ENCODE measurements around the gene ZNRF2.

Gene ZNRF2

GRCh38 chr7:30335763-30336487, 51.5 kb downstream of the ZNRF2 start:
- H3K36me3 ChIP-seq (ENCODE audit: control insufficient read depth, insufficient read depth, low read length) = no peaks in the 10 kb centered on the region
- H3K4me3 ChIP-seq (ENCODE audit: extremely low read depth, insufficient read depth, low read length, poor library complexity, severe bottlenecking) = no peak overlapping the region
- H3K4me1 ChIP-seq (ENCODE audit: control insufficient read depth, insufficient read depth, low read length, poor library complexity, severe bottlenecking) = no peaks in the 10 kb centered on the region
- no peak overlapping the region for H3K27ac ChIP-seq (ENCODE audit: low read depth, low read length, severe bottlenecking)
- 71 to 75% methylated on average over 3 of the region's 4 CpGs for WGBS, 2 experiments (ENCODE audit: insufficient coverage in 2 of 2)
- H3K9me3 ChIP-seq (ENCODE audit: control insufficient read depth, low read length) = no peaks in the 10 kb centered on the region

- 100% methylated on average over 1 of the region's 1 CpG for WGBS, 2 experiments (ENCODE audit: insufficient coverage in 2 of 2)
- H3K4me3 ChIP-seq (ENCODE audit: extremely low read depth, insufficient read depth, low read length, poor library complexity, severe bottlenecking) = no peak overlapping the region
- H3K27ac ChIP-seq (ENCODE audit: low read depth, low read length, severe bottlenecking) = no peak overlapping the region
- H3K36me3 ChIP-seq (ENCODE audit: control insufficient read depth, insufficient read depth, low read length) = no peaks in the 10 kb centered on the region
- H3K4me1 ChIP-seq (ENCODE audit: control insufficient read depth, insufficient read depth, low read length, poor library complexity, severe bottlenecking) = peaks cover 12% of the 10 kb centered on the region
- H3K9me3 ChIP-seq (ENCODE audit: control insufficient read depth, low read length) = peaks cover 5% of the 10 kb centered on the region
Observed at GRCh38 chr7:30344513-30344912, 60.1 kb downstream of the ZNRF2 start.

GRCh38 chr7:30347226-30348082, 63.1 kb downstream of the ZNRF2 start:
- H3K27ac ChIP-seq (ENCODE audit: low read depth, low read length, severe bottlenecking) = no peak overlapping the region
- H3K9me3 ChIP-seq (ENCODE audit: control insufficient read depth, low read length) = no peaks in the 10 kb centered on the region
- H3K4me3 ChIP-seq (ENCODE audit: extremely low read depth, insufficient read depth, low read length, poor library complexity, severe bottlenecking) = no peak overlapping the region
- H3K4me1 ChIP-seq (ENCODE audit: control insufficient read depth, insufficient read depth, low read length, poor library complexity, severe bottlenecking) = peaks cover 12% of the 10 kb centered on the region
- H3K36me3 ChIP-seq (ENCODE audit: control insufficient read depth, insufficient read depth, low read length) = no peaks in the 10 kb centered on the region
- whole genome bisulfite sequencing, 2 experiments (ENCODE audit: insufficient coverage in 2 of 2) = 57% methylated on average over 2 of the region's 2 CpGs; no CpG with 5 or more reads in 1 of the 2 experiments

GRCh38 chr7:30348083-30348560, 63.7 kb downstream of the ZNRF2 start:
- H3K4me3 ChIP-seq (ENCODE audit: extremely low read depth, insufficient read depth, low read length, poor library complexity, severe bottlenecking) = no peak overlapping the region

GRCh38 chr7:30349170-30349569, 64.8 kb downstream of the ZNRF2 start:
- WGBS, 2 experiments (ENCODE audit: insufficient coverage in 2 of 2) = no CpG with 5 or more reads among the region's 3 CpGs
- H3K36me3 ChIP-seq (ENCODE audit: control insufficient read depth, insufficient read depth, low read length) = no peaks in the 10 kb centered on the region
- H3K4me3 ChIP-seq (ENCODE audit: extremely low read depth, insufficient read depth, low read length, poor library complexity, severe bottlenecking) = no peak overlapping the region
- peaks cover 12% of the 10 kb centered on the region for H3K4me1 ChIP-seq (ENCODE audit: control insufficient read depth, insufficient read depth, low read length, poor library complexity, severe bottlenecking)
- H3K9me3 ChIP-seq (ENCODE audit: control insufficient read depth, low read length) = no peaks in the 10 kb centered on the region
- H3K27ac ChIP-seq (ENCODE audit: low read depth, low read length, severe bottlenecking) = no peak overlapping the region

More at GRCh38 chr7:30348083-30348560, 63.7 kb downstream of the ZNRF2 start:
- no CpG with 5 or more reads among the region's 2 CpGs for WGBS, 2 experiments (ENCODE audit: insufficient coverage in 2 of 2)
- peaks cover 12% of the 10 kb centered on the region for H3K4me1 ChIP-seq (ENCODE audit: control insufficient read depth, insufficient read depth, low read length, poor library complexity, severe bottlenecking)
- no peaks in the 10 kb centered on the region for H3K36me3 ChIP-seq (ENCODE audit: control insufficient read depth, insufficient read depth, low read length)
- H3K9me3 ChIP-seq (ENCODE audit: control insufficient read depth, low read length) = no peaks in the 10 kb centered on the region
- no peak overlapping the region for H3K27ac ChIP-seq (ENCODE audit: low read depth, low read length, severe bottlenecking)

GRCh38 chr7:30349816-30350215, 65.4 kb downstream of the ZNRF2 start:
- H3K4me1 ChIP-seq (ENCODE audit: control insufficient read depth, insufficient read depth, low read length, poor library complexity, severe bottlenecking) = peaks cover 12% of the 10 kb centered on the region
- H3K9me3 ChIP-seq (ENCODE audit: control insufficient read depth, low read length) = no peaks in the 10 kb centered on the region
- no peaks in the 10 kb centered on the region for H3K36me3 ChIP-seq (ENCODE audit: control insufficient read depth, insufficient read depth, low read length)
- H3K4me3 ChIP-seq (ENCODE audit: extremely low read depth, insufficient read depth, low read length, poor library complexity, severe bottlenecking) = no peak overlapping the region
- H3K27ac ChIP-seq (ENCODE audit: low read depth, low read length, severe bottlenecking) = no peak overlapping the region

GRCh38 chr7:30351286-30351685, 66.9 kb downstream of the ZNRF2 start:
- 85 to 96% methylated on average over 4 of the region's 4 CpGs for WGBS, 2 experiments (ENCODE audit: insufficient coverage in 2 of 2)
- no peaks in the 10 kb centered on the region for H3K9me3 ChIP-seq (ENCODE audit: control insufficient read depth, low read length)
- H3K4me1 ChIP-seq (ENCODE audit: control insufficient read depth, insufficient read depth, low read length, poor library complexity, severe bottlenecking) = peaks cover 12% of the 10 kb centered on the region
- no peak overlapping the region for H3K27ac ChIP-seq (ENCODE audit: low read depth, low read length, severe bottlenecking)
- H3K36me3 ChIP-seq (ENCODE audit: control insufficient read depth, insufficient read depth, low read length) = no peaks in the 10 kb centered on the region
- H3K4me3 ChIP-seq (ENCODE audit: extremely low read depth, insufficient read depth, low read length, poor library complexity, severe bottlenecking) = no peak overlapping the region

- Histone ChIP-seq H3K4me3 (ENCODE audit: extremely low read depth, insufficient read depth, low read length, poor library complexity, severe bottlenecking) (no peak overlapping the region), H3K27ac (ENCODE audit: low read depth, low read length, severe bottlenecking) (no peak overlapping the region), H3K4me1 (ENCODE audit: control insufficient read depth, insufficient read depth, low read length, poor library complexity, severe bottlenecking) (peaks cover 12% of the 10 kb centered on the region), H3K36me3 (ENCODE audit: control insufficient read depth, insufficient read depth, low read length) (no peaks in the 10 kb centered on the region), H3K9me3 (ENCODE audit: control insufficient read depth, low read length) (no peaks in the 10 kb centered on the region)
- WGBS, 2 experiments (ENCODE audit: insufficient coverage in 2 of 2) = 88 to 90% methylated on average over 1 of the region's 2 CpGs
Observed at GRCh38 chr7:30351724-30352123, 67.3 kb downstream of the ZNRF2 start.

- WGBS, 2 experiments (ENCODE audit: insufficient coverage in 2 of 2) = no CpG with 5 or more reads among the region's 5 CpGs
- Histone ChIP-seq H3K9me3 (ENCODE audit: control insufficient read depth, low read length) (no peaks in the 10 kb centered on the region), H3K4me1 (ENCODE audit: control insufficient read depth, insufficient read depth, low read length, poor library complexity, severe bottlenecking) (peaks cover 12% of the 10 kb centered on the region), H3K4me3 (ENCODE audit: extremely low read depth, insufficient read depth, low read length, poor library complexity, severe bottlenecking) (no peak overlapping the region), H3K36me3 (ENCODE audit: control insufficient read depth, insufficient read depth, low read length) (no peaks in the 10 kb centered on the region), H3K27ac (ENCODE audit: low read depth, low read length, severe bottlenecking) (no peak overlapping the region)
Observed at GRCh38 chr7:30352169-30352568, 67.8 kb downstream of the ZNRF2 start.

GRCh38 chr7:30353532-30353931, 69.1 kb downstream of the ZNRF2 start:
- no peak overlapping the region for H3K27ac ChIP-seq (ENCODE audit: low read depth, low read length, severe bottlenecking)
- H3K4me3 ChIP-seq (ENCODE audit: extremely low read depth, insufficient read depth, low read length, poor library complexity, severe bottlenecking) = no peak overlapping the region
- H3K4me1 ChIP-seq (ENCODE audit: control insufficient read depth, insufficient read depth, low read length, poor library complexity, severe bottlenecking) = peaks cover 8% of the 10 kb centered on the region
- WGBS, 2 experiments (ENCODE audit: insufficient coverage in 2 of 2) = 80% methylated on average over 2 of the region's 3 CpGs; no CpG with 5 or more reads in 1 of the 2 experiments
- H3K9me3 ChIP-seq (ENCODE audit: control insufficient read depth, low read length) = no peaks in the 10 kb centered on the region
- no peaks in the 10 kb centered on the region for H3K36me3 ChIP-seq (ENCODE audit: control insufficient read depth, insufficient read depth, low read length)
